Measurements from ENCODE around the gene IL6.
"Not testable (repeated sequence)": the region's sequence is repeated elsewhere in the genome, so short reads cannot be mapped to it uniquely, and the experiment has no call there.

Gene IL6

DNA sequence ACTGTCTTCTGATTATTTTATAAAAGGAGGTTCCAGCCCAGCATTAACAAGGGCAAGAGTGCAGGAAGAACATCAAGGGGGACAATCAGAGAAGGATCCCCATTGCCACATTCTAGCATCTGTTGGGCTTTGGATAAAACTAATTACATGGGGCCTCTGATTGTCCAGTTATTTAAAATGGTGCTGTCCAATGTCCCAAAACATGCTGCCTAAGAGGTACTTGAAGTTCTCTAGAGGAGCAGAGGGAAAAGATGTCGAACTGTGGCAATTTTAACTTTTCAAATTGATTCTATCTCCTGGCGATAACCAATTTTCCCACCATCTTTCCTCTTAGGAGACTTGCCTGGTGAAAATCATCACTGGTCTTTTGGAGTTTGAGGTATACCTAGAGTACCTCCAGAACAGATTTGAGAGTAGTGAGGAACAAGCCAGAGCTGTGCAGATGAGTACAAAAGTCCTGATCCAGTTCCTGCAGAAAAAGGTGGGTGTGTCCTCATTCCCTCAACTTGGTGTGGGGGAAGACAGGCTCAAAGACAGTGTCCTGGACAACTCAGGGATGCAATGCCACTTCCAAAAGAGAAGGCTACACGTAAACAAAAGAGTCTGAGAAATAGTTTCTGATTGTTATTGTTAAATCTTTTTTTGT, 2.3 kb downstream of the IL6 start:
- DNase-seq: no peak

DNA sequence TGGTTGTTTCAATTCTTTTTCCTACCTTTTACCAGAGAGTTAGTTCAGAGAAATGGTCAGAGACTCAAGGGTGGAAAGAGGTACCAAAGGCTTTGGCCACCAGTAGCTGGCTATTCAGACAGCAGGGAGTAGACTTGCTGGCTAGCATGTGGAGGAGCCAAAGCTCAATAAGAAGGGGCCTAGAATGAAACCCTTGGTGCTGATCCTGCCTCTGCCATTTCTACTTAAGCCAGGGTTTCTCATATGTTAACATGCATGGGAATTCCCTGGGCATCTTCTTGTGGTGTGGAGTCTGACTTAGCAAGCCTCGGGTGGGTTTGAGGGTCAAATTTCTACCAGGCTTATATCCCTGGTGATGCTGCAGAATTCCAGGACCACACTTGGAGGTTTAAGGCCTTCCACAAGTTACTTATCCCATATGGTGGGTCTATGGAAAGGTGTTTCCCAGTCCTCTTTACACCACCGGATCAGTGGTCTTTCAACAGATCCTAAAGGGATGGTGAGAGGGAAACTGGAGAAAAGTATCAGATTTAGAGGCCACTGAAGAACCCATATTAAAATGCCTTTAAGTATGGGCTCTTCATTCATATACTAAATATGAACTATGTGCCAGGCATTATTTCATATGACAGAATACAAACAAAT, 3.2 kb downstream of the IL6 start:
- no peak for DNase-seq

DNA sequence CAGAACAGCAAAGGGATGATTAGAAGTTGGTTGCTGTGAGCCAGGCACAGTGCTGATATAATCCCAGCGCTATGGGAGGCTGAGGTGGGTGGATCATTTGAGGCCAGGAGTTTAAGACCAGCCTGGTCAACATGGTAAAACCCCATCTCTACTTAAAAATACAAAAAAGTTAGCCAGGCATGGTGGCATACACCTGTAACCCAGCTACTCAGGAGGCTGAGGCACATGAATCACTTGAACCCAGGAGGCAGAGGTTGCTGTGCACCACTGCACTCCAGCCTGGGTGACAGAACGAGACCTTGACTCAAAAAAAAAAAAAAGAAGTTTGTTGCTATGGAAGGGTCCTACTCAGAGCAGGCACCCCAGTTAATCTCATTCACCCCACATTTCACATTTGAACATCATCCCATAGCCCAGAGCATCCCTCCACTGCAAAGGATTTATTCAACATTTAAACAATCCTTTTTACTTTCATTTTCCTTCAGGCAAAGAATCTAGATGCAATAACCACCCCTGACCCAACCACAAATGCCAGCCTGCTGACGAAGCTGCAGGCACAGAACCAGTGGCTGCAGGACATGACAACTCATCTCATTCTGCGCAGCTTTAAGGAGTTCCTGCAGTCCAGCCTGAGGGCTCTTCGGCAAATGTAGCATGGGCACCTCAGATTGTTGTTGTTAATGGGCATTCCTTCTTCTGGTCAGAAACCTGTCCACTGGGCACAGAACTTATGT, 4.1 kb downstream of the IL6 start:
- DNase-seq: no peak

DNA sequence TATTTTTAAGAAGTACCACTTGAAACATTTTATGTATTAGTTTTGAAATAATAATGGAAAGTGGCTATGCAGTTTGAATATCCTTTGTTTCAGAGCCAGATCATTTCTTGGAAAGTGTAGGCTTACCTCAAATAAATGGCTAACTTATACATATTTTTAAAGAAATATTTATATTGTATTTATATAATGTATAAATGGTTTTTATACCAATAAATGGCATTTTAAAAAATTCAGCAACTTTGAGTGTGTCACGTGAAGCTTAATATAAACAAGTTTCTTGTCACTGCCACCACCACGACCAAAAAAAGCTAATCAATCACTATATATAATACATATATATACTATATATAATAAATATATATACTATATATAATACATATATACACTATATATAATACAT, 4.8 kb downstream of the IL6 start:
- no peak for DNase-seq

DNA sequence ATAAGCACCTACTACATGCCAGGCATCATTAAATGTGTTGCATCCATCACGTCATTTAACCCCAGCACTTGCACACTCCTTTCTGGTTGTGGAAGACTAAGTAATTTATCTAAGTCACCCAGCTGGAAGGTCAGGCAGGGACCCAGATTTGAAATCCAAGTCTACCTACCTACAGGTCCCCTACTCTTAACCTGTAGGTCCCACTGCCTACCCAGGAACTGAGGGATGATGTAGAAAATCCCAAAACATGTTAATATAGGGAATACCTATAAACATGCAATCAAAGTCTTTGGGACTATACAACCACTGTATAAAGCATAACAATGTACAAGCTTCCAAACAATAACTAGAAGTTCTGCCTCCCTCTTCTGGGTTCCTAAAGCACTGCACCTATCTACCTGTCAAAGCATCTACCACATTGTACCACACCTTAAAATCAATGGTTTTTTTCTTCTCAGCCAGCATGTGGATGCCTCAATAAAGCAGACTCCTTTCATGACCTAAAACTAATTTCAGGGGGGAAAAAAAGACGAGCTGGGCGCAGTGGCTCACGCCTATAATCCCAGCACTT, 5.6 kb downstream of the IL6 start:
- no peak for DNase-seq

DNA sequence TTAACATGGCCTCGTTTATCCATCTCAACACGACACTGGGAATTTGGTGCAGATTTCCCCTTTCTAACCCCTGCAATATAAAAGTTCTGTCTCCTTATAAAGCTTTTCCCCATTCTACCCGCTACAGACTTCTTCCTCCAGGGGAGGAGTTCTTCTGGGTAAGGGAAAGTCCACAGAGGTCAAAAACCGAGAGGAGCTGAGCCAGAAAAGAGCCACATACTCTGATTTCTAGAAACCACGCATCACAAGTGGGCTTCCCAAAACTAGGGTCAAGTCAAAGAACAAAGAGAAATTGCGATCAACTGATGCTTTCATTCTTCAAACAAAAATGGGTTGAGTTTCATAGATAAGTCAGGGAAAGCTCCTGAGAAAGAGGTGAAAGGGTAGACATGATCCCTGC, 6.8 kb downstream of the IL6 start:
- DNase-seq: no peak

DNA sequence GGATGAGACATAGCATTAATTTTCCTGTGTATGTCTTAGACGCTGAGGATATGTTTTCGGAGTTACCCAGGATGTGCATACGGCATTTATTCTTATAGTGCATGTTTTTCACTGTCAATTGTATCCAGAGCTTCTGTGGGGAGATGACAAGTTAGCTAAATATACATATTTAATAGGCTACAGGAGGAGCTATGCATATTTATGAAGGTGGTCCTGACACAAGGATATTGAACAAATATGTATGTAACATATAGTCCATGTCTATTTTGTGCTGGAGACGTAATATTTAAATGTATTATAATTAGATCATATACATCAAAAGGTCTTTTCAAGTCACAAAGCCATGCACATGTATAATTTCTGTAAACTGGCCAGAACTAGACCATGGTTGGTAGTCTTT, 16.0 kb downstream of the IL6 start:
- DNase-seq: no peak

DNA sequence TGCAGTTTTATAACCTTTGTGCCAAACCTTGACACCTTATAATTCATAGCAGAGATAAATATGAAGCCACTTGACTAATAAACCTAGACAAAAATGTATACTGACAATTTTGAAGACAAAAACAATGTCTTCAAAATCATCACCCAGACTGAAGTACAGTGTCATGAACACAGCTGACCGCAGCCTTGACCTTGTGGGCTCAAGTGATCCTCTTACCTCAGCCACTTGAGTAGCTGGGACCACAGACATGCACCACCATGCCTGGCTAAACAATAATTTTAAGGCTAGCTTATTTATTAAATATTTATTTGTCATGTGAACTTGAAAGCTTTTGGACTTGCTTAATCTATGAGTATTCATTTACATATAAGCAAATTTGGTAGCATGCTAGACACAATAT, 24.3 kb downstream of the IL6 start:
- no peak for DNase-seq

DNA sequence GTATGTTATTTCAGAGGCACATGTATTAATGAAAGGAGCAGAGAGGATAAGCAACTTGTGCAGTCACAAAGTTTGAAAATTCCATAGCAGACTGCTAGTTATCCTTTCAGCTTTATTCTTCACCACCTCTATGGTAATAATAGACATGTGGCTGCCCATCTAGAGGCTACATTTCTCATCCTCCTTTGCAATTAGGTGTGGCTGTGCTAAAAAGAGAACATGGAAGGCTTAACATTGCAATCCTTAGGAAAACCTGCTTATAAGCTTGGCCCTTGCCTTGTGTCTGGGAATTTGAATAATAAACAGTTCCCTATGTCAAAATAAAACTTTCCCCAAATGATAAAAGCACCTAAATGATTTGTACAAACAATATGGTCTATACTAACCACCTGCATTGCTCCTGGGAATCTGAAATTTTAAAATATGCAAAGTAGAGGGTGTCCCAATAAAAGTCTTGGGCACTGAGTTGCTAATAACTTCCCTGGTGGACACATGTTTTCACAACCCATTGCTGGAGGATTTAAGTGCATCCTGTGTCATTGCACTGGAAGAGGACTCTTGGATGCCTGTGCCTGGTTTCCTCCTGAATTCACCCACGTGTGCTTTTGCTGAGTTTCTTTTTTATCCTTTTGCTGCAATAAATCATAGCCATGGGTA, 30.5 kb downstream of the IL6 start:
- no peak for DNase-seq

DNA sequence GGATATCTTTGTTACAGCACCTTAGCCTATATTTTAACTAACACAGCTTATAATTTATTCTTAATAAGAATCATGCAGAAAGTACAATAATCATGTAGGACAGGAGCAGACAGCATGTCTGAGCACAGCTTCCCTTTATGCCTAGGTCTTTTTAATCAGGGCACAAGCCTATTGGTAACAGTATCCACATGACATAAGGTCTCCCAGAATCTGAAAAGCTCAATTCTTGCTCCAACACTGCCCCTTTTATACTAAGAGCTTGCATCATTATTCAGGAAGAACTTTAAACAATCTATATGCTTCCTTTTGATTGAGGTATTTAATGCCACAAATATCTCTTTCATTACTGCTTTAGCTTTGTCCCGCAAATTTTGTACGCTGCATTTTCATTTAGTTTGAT, 31.6 kb downstream of the IL6 start:
- no peak for DNase-seq

DNA sequence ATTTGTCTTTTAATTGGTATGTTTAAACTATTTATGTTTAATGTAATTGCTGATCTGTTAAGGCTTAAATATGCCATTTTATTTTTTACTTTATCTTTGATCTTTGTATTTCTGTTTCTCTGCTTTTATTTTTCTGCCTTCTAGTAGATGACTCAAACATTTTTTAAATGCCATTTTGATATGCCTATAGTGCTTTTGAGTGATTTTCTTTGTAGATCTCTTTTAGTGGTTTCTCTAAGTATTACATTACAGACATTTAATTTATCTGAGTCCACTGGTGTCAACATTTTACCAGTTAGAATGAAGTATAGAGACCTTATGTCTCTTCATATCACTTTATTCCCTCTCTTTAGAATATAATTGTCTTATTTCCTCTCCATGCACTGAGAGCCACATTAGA, 32.7 kb downstream of the IL6 start:
- DNase-seq: no peak

DNA sequence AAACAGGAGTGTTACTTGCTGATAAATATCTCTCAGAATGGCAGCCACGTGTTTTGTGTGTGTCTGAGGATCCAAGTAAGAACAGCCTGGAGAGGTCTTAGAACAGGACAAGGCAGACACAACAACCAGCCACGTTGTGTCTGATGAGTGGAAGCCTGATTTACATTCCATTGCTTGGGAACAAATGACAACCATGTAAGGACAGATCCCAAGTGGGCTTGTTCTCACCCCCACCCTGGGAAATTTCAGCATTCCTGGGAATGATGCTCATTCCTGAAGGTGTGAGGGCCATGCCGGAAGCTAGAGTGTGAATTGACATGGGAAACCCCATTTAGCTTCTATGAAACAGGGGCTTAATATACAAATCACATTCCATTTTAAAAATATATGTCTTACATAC, 35.9 kb downstream of the IL6 start:
- no peak for DNase-seq

DNA sequence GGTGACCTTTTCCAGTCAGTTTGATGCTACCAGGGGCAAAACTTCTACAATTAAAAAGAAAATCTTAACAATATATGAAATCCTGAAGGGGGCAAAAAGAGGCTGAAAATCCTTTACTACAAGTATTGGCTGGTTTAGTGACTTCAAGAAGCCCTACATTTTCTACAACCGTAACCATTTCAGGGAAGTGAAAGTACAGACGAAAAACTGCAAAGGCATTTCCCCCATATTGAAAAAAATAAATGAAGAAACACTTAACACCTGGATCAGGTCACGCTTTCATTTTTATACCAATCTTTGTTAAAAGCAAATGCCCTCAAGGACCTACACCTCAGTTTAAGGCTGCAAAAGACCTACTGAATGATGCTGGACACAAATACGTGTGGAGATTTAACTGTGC, 38.6 kb downstream of the IL6 start:
- no peak for DNase-seq

DNA sequence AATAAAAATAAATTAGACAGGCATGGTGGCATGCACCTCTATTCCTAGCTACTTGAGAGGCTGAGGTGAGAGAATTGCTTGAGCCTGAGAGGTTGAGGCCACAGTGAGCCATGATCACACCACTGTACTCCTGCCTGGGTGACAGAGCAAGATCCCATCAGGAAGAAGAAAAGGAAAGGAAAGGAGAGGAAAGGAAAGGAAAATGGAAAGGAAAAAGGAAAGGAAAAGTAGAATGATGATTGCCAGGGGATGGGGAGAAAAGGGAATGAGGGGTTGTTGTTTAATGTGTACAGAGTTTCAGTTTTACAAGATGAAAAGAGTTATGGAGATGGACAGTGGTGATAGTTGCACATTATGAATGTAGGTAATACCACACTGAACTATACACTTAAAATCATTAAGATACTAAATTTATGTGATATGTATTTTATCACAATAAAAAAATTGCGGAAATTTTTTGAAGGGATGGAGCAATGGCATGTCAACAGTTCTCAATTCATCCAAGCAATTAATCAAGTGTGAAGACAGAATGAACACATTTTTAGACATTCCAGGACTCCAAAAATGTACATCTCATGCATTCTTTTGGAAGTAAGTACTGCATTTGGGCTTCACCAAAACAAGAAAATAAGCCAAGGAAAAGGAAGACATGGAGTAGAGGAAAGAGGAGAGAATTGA, 44.3 kb downstream of the IL6 start:
- DNase-seq: no peak

DNA sequence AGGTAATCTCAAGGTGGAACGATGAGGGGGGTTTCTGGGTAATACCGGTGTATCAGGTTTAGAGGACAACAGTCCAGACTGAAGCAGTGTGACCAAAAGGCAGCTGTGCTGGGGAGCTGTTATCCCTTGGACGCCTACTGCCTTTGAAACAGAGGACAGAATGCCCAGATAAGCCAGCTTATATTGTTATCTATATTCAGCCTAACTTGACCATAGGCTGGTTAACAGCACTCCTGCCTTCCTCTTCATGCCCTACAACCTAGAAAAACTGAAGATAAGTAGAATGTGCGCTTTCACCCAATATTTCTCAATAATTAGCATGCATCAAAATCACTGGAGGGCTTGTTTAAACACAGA, 44.9 kb downstream of the IL6 start:
- DNase-seq: no peak

DNA sequence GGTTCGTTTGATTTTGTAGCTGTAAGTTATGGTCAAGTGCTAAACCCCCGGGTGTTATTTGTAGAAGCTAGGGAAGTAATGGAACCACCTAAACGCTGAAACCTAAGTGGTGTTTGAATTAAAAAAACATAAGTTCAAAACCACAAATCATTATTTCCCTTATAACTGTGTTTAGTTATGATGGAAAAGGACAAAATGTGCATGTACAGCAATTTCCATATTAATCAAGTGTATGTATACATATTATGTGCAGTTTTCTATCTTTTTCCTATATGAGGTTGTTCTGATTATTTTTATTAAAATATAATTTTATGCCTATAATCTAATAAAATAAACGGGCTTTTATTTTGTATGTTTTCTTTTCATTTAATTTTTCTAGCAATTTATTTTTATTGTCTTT, 45.9 kb downstream of the IL6 start:
- DNase-seq: no peak

DNA sequence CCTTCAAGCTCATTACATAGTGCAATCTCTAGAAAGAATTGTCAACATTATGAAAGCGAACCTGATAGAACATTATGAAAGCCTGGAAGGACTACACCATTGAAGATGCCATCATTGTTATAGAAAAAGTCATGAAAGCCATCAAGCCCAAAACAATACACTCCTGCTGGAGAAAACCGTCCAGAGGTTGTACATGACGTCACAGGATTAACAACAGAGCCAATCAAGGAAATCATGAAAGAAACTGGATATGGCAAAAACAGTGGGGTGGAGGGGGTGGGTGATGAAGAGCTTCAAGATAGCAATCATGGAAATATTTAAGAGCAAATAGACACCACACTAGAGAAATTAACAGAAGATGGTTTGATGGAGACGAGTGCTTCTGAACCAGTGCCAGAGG, 50.0 kb downstream of the IL6 start:
- DNase-seq: no peak

DNA sequence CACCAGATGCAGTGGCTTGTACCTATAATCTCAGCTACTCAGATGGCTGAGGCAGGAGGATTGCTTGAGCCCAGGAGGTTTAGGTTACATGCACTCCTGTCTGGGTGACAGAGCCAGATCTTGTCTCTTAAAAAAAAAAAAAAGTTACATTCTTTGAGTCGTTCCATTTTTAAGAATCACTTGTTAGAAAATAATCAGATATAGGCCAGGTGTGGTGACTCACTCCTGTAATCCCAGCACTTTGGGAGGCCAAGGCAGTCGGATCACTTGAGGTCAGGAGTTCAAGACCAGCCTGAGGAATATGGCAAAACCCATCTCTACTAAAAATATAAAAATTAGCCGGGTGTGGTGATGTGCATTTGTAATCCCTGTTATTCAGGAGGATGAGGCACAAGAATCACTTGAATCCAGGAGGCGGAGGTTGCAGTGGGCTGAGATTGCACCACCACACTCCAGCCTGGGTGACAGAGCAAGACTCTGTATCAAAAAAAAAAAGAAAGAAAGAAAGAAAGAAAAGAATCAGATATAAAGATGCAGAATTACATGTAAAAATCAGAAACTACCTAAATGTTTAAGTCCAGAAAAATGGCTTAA, 52.8 kb downstream of the IL6 start:
- DNase-seq: not testable (repeated sequence)

DNA sequence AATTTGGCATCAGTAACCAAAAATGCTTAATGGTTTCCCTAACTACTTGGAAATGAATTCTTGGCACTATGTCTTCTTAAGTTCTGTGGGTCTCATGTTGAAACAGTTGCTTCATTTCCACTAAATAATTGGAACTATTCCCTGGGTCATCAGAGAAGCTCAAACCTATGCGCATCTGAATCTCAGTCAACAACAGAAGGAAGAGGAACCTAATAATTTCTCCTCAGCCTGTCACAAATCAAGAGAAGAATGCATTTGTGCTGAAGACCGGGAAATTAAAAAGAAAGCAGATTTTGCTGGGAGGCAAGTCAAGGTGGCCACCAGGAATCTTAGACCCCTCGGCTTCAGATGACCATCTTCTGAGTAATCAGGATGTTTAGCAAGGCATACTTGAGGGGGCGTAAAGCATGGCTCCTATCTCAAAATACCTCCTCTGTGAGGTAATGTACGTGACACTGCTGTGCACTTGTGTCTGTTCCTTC, 54.3 kb downstream of the IL6 start:
- no peak for DNase-seq
